Measurements from ENCODE around the gene ATP9B. TPM values are rescaled to one million over a fixed set of nuclear protein-coding genes. Genes with fewer than 3 reads are reported as not detected.
"Not testable (repeated sequence)": the region's sequence is repeated elsewhere in the genome, so short reads cannot be mapped to it uniquely, and the experiment has no call there.

Gene ATP9B
- total RNA-seq, 1 donor from 2014 or later = 48.6 TPM

DNA sequence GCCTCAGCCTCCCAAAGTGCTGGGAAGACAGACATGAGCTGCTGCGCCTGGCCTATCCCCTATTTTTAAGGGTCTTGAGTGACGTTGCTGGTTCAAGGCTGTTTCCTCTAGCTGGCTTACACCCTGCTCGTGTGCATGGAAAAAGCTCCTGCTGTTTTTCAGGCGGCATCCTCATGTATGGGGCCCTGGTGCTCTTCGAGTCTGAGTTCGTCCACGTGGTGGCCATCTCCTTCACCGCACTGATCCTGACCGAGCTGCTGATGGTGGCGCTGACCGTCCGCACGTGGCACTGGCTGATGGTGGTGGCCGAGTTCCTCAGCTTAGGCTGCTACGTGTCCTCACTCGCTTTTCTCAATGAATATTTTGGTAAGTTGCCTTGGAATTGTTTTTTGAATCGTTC, 304.5 kb downstream of the ATP9B start:
- intact Hi-C loops (cut with DNase I) = no loop called here
- peaks cover 63% of the 10 kb centered on the region for H3K36me3 ChIP-seq
- DNase-seq = no peak

DNA sequence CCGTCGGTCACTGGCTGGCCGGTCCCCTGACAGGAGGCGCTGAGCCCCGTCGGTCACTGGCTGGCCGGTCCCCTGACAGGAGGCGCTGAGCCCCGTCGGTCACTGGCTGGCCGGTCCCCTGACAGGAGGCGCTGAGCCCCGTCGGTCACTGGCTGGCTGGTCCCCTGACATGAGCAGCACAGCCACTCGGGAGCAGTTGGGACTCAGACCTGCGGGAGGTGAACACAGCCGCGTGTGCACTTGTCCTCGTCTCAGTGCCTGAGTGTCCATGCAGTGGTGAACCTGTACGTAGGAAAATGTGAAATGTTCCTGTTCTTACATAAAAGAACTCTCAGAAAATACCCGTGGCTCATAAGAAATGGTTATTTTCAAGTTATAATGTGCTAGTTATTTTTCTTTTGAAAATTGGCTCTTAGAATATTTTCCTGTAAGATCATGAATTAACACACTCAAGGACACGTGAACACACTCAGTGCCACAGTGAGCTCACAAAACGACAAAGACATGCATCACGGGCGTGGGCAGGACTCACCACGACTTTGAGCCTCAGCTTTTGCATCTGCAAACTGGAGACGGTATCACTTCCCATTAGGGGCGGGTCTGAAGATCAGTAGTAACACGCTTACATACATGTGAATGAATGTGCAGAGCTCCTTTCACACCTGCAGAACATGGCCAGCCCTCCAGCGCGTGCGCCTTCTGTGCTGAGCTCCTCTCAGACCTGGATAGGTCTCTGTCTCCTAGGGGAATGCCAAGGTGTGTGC, 305.4 kb downstream of the ATP9B start:
- H3K27me3 ChIP-seq (ENCODE audit: low read depth) = no peaks in the 10 kb centered on the region
- no peak for TF ChIP-seq CTCF (IDR thresholded peaks at IDR 0.05)
- peaks cover 63% of the 10 kb centered on the region for H3K36me3 ChIP-seq
- ATAC-seq = no peak
- intact Hi-C loops (cut with DNase I) = no loop called here
- no peak for DNase-seq
- H3K9me3 ChIP-seq = no peaks in the 10 kb centered on the region
- peaks cover 7% of the 10 kb centered on the region for H3K4me1 ChIP-seq
- no peak overlapping the region for H3K4me3 ChIP-seq
- no peak overlapping the region for H3K27ac ChIP-seq

More for the DNA sequence above, 304.5 kb downstream of the ATP9B start:
- no peak for ATAC-seq
- no peaks in the 10 kb centered on the region for H3K9me3 ChIP-seq
- no peak for TF ChIP-seq CTCF (IDR thresholded peaks at IDR 0.05)
- no peak overlapping the region for H3K4me3 ChIP-seq
- peaks cover under 1% of the 10 kb centered on the region for H3K4me1 ChIP-seq
- no peak overlapping the region for H3K27ac ChIP-seq
- H3K27me3 ChIP-seq (ENCODE audit: low read depth) = no peaks in the 10 kb centered on the region

- Histone ChIP-seq H3K27ac (no peak overlapping the region), H3K4me1 (peaks cover 7% of the 10 kb centered on the region), H3K9me3 (no peaks in the 10 kb centered on the region), H3K4me3 (no peak overlapping the region), H3K27me3 (ENCODE audit: low read depth) (no peaks in the 10 kb centered on the region), H3K36me3 (peaks cover 56% of the 10 kb centered on the region)
- intact Hi-C loops (cut with DNase I) = no loop called here
- DNase-seq (no peak), ATAC-seq (no peak)
- no peak for TF ChIP-seq CTCF (IDR thresholded peaks at IDR 0.05)
These were observed 306.4 kb downstream of the ATP9B start for GRCh38 chr18:79375441-79376154.

GRCh38 chr18:79376661-79377060, 307.5 kb downstream of the ATP9B start:
- intact Hi-C loops (cut with DNase I); DNase-seq; H3K27me3 ChIP-seq (ENCODE audit: low read depth); H3K4me1 ChIP-seq; H3K9me3 ChIP-seq; H3K27ac ChIP-seq; ATAC-seq; H3K4me3 ChIP-seq: not testable (repeated sequence)
- peaks cover 48% of the 10 kb centered on the region for H3K36me3 ChIP-seq

- peaks cover 7% of the 10 kb centered on the region for H3K4me1 ChIP-seq
- no peaks in the 10 kb centered on the region for H3K27me3 ChIP-seq (ENCODE audit: low read depth)
- no peak for ATAC-seq
- DNase-seq = no peak
- H3K27ac ChIP-seq = no peak overlapping the region
- intact Hi-C loops (cut with DNase I) = no loop called here
- no peak for TF ChIP-seq CTCF (IDR thresholded peaks at IDR 0.05)
- H3K36me3 ChIP-seq = peaks cover 42% of the 10 kb centered on the region
- H3K4me3 ChIP-seq = no peak overlapping the region
- H3K9me3 ChIP-seq = no peaks in the 10 kb centered on the region
These were observed 308.1 kb downstream of the ATP9B start for GRCh38 chr18:79377187-79377891.
